ENCODE measurements around the gene CCL21.

DNA sequence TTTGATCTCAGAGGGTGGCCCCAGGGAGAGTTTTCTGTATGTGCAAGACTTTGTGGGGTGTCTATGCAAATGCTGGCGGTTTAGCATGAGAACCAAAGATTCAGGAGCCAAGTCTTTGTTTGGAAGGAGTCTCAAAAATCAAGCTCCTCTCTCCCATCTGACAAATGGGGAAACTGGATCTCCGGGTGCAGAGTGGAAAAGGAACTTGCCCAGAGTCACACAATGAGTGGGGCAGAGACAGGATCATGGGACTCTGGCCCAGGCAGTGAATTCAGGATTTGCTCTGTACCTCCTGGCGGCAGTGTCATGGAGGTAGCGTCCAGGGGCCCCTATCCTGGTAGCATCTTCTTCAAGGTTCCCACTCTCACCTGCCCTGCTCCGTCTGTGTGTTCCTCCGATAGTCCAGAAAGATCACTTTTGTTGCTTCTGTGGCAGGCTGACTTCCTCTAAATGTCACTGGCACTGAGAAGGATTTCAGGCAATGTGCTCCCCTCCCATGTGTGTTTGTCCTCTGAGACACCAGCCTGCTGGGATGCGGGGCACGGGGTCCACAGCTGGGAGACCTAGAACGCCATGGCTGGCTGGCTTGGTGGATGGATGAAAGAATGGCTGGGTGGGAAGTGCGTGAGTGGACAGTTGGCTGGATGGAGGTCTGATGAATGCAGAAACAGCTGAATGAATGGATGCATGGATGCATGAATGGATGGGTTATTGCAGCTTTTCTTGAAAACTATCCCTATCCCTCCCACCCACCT lies 22.5 kb downstream of the CCL21 start:
- TF ChIP-seq, protein P1, sequence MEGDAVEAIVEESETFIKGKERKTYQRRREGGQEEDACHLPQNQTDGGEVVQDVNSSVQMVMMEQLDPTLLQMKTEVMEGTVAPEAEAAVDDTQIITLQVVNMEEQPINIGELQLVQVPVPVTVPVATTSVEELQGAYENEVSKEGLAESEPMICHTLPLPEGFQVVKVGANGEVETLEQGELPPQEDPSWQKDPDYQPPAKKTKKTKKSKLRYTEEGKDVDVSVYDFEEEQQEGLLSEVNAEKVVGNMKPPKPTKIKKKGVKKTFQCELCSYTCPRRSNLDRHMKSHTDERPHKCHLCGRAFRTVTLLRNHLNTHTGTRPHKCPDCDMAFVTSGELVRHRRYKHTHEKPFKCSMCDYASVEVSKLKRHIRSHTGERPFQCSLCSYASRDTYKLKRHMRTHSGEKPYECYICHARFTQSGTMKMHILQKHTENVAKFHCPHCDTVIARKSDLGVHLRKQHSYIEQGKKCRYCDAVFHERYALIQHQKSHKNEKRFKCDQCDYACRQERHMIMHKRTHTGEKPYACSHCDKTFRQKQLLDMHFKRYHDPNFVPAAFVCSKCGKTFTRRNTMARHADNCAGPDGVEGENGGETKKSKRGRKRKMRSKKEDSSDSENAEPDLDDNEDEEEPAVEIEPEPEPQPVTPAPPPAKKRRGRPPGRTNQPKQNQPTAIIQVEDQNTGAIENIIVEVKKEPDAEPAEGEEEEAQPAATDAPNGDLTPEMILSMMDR (IDR thresholded peaks at IDR 0.05 in 2 of 3, conservative IDR thresholded peaks at IDR 0.05 in 1 of 3; ENCODE audit: control insufficient read depth in 2 of 3, extremely low read depth in 1 of 3, insufficient read depth in 1 of 3, low read depth in 3 of 3, low read length in 3 of 3), result no peak
- TF ChIP-seq HDAC2 (IDR thresholded peaks at IDR 0.05), result no peak
- TF ChIP-seq EZH2 (IDR thresholded peaks at IDR 0.05; ENCODE audit: borderline replicate concordance, control insufficient read depth, low read depth, low read length), result no peak
- no peak for TF ChIP-seq SREBF2 (IDR thresholded peaks at IDR 0.05; ENCODE audit: low read length)
- TF ChIP-seq, protein P2, sequence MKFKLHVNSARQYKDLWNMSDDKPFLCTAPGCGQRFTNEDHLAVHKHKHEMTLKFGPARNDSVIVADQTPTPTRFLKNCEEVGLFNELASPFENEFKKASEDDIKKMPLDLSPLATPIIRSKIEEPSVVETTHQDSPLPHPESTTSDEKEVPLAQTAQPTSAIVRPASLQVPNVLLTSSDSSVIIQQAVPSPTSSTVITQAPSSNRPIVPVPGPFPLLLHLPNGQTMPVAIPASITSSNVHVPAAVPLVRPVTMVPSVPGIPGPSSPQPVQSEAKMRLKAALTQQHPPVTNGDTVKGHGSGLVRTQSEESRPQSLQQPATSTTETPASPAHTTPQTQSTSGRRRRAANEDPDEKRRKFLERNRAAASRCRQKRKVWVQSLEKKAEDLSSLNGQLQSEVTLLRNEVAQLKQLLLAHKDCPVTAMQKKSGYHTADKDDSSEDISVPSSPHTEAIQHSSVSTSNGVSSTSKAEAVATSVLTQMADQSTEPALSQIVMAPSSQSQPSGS (IDR thresholded peaks at IDR 0.05; ENCODE audit: low read length), result no peak
- TF ChIP-seq, protein P3, sequence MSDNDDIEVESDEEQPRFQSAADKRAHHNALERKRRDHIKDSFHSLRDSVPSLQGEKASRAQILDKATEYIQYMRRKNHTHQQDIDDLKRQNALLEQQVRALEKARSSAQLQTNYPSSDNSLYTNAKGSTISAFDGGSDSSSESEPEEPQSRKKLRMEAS (IDR thresholded peaks at IDR 0.05; ENCODE audit: low read depth, low read length), result no peak
- peak; percentile 48; the same call in 1 of the 3 replicates for TF ChIP-seq POU2F2 (IDR thresholded peaks at IDR 0.05; ENCODE audit: borderline replicate concordance, low read depth, low read length)
